HEK293 (cell line): Measurements from ENCODE around the gene FIS1.

ENCODE experiments used
- ATF2 ChIP-seq: fragments of 450-650 bp; formaldehyde crosslinking; IDR thresholded peaks from 2 replicates; pipeline ENCODE4 v1.5.1; 2016; ENCODE audit warnings: missing biosample characterization, missing genetic modification characterization, low read depth
- CTCF ChIP-seq: fragments of 450-650 bp; formaldehyde crosslinking; IDR thresholded peaks from 2 replicates; pipeline ENCODE4 v1.5.1; 2016; ENCODE audit warnings: missing biosample characterization, missing genetic modification characterization
- RBAK ChIP-seq: fragments of 450-650 bp; formaldehyde crosslinking; IDR thresholded peaks from 2 replicates; pipeline ENCODE4 v1.5.1; 2016; ENCODE audit warnings: missing biosample characterization, missing genetic modification characterization
- ZBTB21 ChIP-seq: fragments of 450-650 bp; formaldehyde crosslinking; IDR thresholded peaks from 2 replicates; pipeline ENCODE4 v1.5.1; 2017; ENCODE audit warnings: missing biosample characterization, missing genetic modification characterization
- ZBTB26 ChIP-seq: fragments of 450-650 bp; formaldehyde crosslinking; optimal IDR thresholded peaks from 2 replicates; pipeline ENCODE3; 2016; ENCODE audit warnings: missing biosample characterization, mild to moderate bottlenecking, missing genetic modification characterization
- ZFP3 ChIP-seq: fragments of 450-650 bp; formaldehyde crosslinking; IDR thresholded peaks from 2 replicates; pipeline ENCODE4 v1.5.1; 2016; ENCODE audit warnings: low read depth, missing biosample characterization, missing genetic modification characterization
- ZNF114 ChIP-seq: fragments of 450-650 bp; formaldehyde crosslinking; IDR thresholded peaks from 2 replicates; pipeline ENCODE4 v1.5.0; 2017; ENCODE audit warnings: missing biosample characterization, missing genetic modification characterization
- ZNF18 ChIP-seq: fragments of 450-650 bp; formaldehyde crosslinking; IDR thresholded peaks from 2 replicates; pipeline ENCODE4 v1.5.1; 2016; ENCODE audit warnings: missing biosample characterization, missing genetic modification characterization
- ZNF274 ChIP-seq, 2 experiments: fragments of 200-500 bp in 1 of 2; fragments of 450-650 bp in 1 of 2; sonication (Bioruptor generic) in 1 of 2; formaldehyde crosslinking in 1 of 2; IDR thresholded peaks; 2 replicates each; pipeline versions ENCODE4 v1.5.1 to v1.6.1; 2014 to 2016; ENCODE audit warnings: borderline replicate concordance in 1 of 2, inconsistent platforms in 1 of 2, low read length in 1 of 2, missing biosample characterization in 1 of 2, missing genetic modification characterization in 1 of 2
- ZNF292 ChIP-seq: fragments of 450-650 bp; formaldehyde crosslinking; IDR thresholded peaks from 2 replicates; pipeline ENCODE4 v1.5.1; 2016; ENCODE audit warnings: low read depth, missing biosample characterization, missing genetic modification characterization, borderline replicate concordance
- ZNF394 ChIP-seq: fragments of 450-650 bp; formaldehyde crosslinking; IDR thresholded peaks from 2 replicates; pipeline ENCODE4 v1.5.1; 2016; ENCODE audit warnings: missing biosample characterization, missing genetic modification characterization, mild to moderate bottlenecking, moderate library complexity, borderline replicate concordance
- ZNF398 ChIP-seq: fragments of 450-650 bp; formaldehyde crosslinking; IDR thresholded peaks from 2 replicates; pipeline ENCODE4 v1.5.1; 2017; ENCODE audit warnings: missing biosample characterization, missing genetic modification characterization

GRCh38 chr7:101197991-101198390 lies 46.9 kb downstream of the FIS1 start:
- TF ChIP-seq CTCF (tag by site-specific recombination) (no peak), ZFP3 (tag by site-specific recombination) (no peak), ZBTB26 (no peak), ATF2 (tag by site-specific recombination) (no peak), ZNF394 (tag by site-specific recombination) (no peak), ZNF398 (tag by site-specific recombination) (no peak), ZBTB21 (tag by site-specific recombination) (no peak), ZNF114 (tag by site-specific recombination) (no peak), ZNF292 (tag by site-specific recombination) (no peak), ZNF274 (IDR thresholded peaks at IDR 0.05; ENCODE audit: low read length) (no peak), ZNF274 (tag by site-specific recombination; IDR thresholded peaks at IDR 0.05; ENCODE audit: borderline replicate concordance) (no peak), RBAK (tag by site-specific recombination) (no peak), ZNF18 (tag by site-specific recombination) (no peak)
